ENCODE measurements around the gene THY1.

The THY1 gene

DNA sequence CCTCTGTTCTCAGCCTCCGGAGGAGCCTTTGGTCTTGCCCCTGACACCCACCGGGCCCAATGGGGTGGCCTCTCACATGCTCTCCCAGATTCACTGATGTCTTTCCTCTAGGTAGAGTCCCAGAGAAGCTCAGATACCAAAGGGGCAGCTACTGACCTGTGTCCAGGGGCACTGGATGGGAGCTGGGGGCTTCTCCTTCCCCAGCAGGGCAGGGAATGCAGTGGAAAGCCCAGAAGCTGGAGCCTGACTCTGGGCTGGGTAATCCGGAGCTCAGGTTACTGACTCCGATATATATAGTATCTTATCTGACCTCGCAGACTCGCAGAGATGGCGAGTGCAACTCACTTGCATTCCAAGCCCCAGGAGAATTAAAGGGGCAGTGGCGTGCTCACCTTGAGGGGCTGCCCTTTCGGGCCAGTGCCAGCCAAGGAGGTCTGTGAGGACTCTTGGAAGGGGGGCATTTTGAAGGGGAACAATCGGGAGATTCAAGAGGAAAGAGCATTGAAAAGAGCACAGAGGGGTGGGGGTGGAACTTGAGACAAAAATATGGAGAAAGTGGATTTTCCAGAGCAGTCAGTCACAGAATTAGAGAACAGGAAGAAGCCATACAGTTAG lies 44.0 kb downstream of the THY1 start:
- Histone ChIP-seq H3K27ac (no peak overlapping the region), H3K36me3 (replicated peaks) (no peaks in the 10 kb centered on the region), H3K4me3 (ENCODE audit: low read depth, low read length) (no peak overlapping the region), H3K27me3 (replicated peaks) (peaks cover 6% of the 10 kb centered on the region)
- TF ChIP-seq, protein P1, sequence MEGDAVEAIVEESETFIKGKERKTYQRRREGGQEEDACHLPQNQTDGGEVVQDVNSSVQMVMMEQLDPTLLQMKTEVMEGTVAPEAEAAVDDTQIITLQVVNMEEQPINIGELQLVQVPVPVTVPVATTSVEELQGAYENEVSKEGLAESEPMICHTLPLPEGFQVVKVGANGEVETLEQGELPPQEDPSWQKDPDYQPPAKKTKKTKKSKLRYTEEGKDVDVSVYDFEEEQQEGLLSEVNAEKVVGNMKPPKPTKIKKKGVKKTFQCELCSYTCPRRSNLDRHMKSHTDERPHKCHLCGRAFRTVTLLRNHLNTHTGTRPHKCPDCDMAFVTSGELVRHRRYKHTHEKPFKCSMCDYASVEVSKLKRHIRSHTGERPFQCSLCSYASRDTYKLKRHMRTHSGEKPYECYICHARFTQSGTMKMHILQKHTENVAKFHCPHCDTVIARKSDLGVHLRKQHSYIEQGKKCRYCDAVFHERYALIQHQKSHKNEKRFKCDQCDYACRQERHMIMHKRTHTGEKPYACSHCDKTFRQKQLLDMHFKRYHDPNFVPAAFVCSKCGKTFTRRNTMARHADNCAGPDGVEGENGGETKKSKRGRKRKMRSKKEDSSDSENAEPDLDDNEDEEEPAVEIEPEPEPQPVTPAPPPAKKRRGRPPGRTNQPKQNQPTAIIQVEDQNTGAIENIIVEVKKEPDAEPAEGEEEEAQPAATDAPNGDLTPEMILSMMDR (IDR thresholded peaks at IDR 0.05; ENCODE audit: low read depth, low read length, missing control alignments): no peak
- DNase-seq: no peak
- in situ Hi-C loops (cut with HindIII; ENCODE audit: low pct_ligation_motif_present, low sequenced_read_pairs): no loop called here

DNA sequence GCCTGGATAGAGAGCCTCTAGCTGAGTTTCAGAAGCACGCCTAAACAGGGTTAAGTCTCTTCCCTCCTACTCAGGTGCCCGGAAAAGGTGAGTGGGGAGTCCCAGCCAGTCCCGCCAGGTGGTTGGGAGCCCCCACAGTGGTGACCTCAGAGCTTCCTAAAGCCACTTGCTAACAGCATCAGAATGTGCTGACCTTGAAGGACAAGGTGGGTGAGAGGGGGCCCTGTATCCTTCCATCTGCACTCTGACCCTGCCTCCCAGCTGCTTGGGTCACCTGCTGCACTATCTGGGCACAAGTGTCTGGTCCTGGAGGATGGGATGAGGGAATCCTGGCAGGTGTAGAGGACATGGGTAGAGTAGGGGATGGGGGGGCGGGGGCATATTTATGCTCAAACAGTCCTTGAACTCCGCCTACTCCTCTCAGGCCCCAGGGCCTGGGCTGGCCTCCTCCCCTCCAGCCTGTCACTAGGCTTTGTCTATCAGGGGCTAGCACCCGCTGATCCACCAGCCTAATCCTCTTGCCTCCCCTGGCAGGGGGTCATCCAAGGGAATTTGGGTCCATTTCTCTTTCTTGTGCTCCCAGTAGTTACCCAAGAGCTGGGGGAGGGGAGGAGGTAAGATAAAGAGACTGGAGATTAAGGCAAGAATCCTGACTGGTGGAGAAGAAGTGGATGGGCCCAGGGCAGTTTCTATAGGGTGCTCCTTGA lies 44.9 kb downstream of the THY1 start:
- TF ChIP-seq, protein P1 (IDR thresholded peaks at IDR 0.05; ENCODE audit: low read depth, low read length, missing control alignments): no peak
- Histone ChIP-seq H3K36me3 (replicated peaks) (no peaks in the 10 kb centered on the region), H3K4me3 (ENCODE audit: low read depth, low read length) (no peak overlapping the region), H3K27me3 (replicated peaks) (peaks cover 4% of the 10 kb centered on the region), H3K27ac (no peak overlapping the region)
- in situ Hi-C loops (cut with HindIII; ENCODE audit: low pct_ligation_motif_present, low sequenced_read_pairs): no loop called here
- no peak for DNase-seq

DNA sequence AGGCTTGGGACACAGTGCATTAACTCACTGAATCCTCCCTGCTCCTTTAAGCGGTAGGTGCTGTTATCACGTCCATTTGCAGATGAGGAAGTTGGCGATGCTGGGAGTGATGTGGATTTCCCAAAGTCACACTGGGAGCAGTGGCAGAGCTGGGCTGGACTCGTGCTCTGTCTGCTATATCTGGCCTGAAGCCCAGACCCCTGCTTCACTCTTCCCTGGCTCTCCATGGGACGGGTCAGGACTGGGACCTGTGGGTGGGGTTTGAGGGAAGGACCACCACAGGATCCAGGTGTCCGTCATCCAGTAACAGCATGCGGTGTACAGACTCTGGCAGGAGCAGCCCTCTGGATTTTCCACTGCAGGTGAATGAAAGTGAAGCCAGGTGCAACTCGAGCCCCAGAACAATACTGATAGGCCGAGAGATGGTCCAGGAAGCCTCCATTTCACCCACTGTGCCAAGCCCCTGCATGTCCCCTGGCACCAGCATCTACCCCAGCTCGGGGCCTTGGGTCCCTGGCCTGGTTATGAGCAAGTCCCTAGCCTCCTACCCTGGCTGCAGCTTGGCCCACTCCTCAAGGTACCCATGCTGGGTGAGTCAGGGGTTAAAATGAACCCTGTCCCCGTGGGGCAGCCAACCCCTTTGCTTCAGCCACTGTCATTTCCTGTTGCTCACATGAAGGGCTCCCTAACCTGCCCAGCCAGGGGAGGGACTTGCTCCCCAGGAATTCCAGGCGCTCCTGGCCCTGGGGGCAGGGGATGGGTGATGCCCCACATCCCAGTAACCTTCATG lies 45.7 kb downstream of the THY1 start:
- peaks cover 4% of the 10 kb centered on the region for H3K27me3 ChIP-seq (replicated peaks)
- no peaks in the 10 kb centered on the region for H3K36me3 ChIP-seq (replicated peaks)
- no peak overlapping the region for H3K27ac ChIP-seq
- no peak for DNase-seq
- TF ChIP-seq, protein P1 (IDR thresholded peaks at IDR 0.05; ENCODE audit: low read depth, low read length, missing control alignments): no peak
- in situ Hi-C loops (cut with HindIII; ENCODE audit: low pct_ligation_motif_present, low sequenced_read_pairs): no loop called here
- no peak overlapping the region for H3K4me3 ChIP-seq (ENCODE audit: low read depth, low read length)

DNA sequence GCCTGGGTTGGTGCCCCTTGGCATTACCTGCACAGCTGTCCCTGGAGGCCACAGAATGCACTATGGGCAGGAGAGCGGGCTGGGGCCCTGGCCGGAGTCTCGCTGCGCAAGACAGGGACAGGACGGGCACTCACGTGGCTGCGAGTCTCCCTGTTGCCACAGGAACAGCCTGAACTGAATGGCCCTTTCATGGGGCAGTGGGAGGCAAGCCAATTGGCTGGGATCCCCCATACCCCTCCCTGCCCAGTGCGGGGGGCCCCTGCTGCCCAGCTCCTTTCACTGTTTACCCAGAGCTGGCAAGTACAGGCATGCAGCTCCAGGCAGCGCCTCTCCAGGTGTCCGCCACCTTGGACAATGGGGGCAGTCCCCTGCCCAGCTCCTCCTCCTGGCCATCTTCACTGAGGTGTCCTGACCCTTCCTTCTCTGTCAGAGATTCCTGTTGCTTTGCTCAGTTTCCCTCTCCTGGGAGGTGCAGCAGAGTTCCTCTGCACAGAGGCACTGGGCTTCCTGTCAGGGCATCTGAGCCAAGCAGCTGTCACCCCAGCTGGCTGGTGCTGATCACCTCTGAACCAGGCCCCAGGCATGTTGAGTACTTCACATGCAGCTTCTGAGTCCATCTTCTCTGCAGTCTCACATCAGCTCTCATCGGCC lies 46.6 kb downstream of the THY1 start:
- no peak for DNase-seq
- TF ChIP-seq, protein P1 (IDR thresholded peaks at IDR 0.05; ENCODE audit: low read depth, low read length, missing control alignments): no peak
- H3K4me3 ChIP-seq (ENCODE audit: low read depth, low read length): no peak overlapping the region
- H3K36me3 ChIP-seq (replicated peaks): no peaks in the 10 kb centered on the region
- H3K27me3 ChIP-seq (replicated peaks): peaks cover 4% of the 10 kb centered on the region
- in situ Hi-C loops (cut with HindIII; ENCODE audit: low pct_ligation_motif_present, low sequenced_read_pairs): no loop called here
- no peak overlapping the region for H3K27ac ChIP-seq

DNA sequence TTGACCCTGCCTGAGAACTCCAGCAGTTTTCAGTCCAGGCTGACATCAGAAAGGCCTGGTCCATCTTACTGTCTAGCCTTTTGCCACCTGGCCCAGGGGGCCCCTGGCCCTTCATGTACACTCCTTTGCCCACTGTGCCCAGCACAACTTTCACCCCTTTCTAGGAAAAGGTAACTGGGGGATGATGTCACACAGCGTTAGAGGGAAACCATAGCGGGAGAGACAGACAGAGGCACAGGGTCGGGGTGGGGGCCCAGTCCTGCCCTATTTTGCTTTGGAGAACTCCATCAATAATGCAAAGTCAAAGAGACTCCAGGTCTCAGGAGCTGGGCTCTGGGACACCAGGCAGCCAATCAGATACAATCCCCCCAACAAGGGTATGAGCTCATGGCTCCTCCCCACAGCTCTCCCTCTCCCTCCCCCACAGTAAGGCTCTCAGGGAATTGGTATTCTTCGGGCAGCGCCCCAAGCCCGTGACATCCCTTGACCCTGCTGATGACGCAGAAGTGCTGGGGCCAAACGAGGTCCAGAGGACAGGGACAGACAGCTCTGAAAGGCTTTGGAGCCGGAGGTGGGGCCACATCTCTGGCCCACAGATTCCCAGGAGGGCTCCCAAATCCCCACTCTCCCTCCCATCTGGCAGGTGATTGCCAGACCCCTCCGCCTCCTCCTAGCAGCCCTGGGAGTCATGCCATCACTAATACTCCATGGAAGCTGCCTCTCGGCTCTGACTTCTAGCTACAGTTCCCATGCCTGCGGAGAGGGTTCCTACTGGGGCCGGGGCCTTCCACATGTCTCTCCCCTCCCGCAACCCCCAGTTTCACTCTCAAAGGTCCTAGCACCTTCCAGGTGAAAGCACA lies 47.4 kb downstream of the THY1 start:
- no peaks in the 10 kb centered on the region for H3K27me3 ChIP-seq (replicated peaks)
- TF ChIP-seq, protein P1 (IDR thresholded peaks at IDR 0.05; ENCODE audit: low read depth, low read length, missing control alignments): no peak
- no peaks in the 10 kb centered on the region for H3K36me3 ChIP-seq (replicated peaks)
- DNase-seq: peak; percentile 27
- in situ Hi-C loops (cut with HindIII; ENCODE audit: low pct_ligation_motif_present, low sequenced_read_pairs): no loop called here
- no peak overlapping the region for H3K27ac ChIP-seq
- no peak overlapping the region for H3K4me3 ChIP-seq (ENCODE audit: low read depth, low read length)
